B cell (primary cell): Measurements from ENCODE around the gene FLNA. TPM values are rescaled to one million over a fixed set of nuclear protein-coding genes. Genes with fewer than 3 reads are reported as not detected.

Experiments
- ATAC-seq: fragments of 200-7000 bp; cut with Tn5 transposase; one replicate; pipeline ENCODE4 v1.10.0; 2021; ENCODE audit warnings: low read depth, mild to moderate bottlenecking, moderate number of reproducible peaks, moderate library complexity
- CTCF ChIA-PET: fragments of 350-600 bp; sonication (Branson Sonifier 250); formaldehyde crosslinking; loops from one replicate; lab custom pipeline; 2021; ENCODE audit warnings: antibody characterized with exemption, inconsistent platforms; lab: Charles Lee
- POLR2A ChIA-PET: fragments of 350-600 bp; sonication (Branson Sonifier 250); formaldehyde crosslinking; loops from one replicate; lab custom pipeline; 2021; ENCODE audit warnings: antibody characterized with exemption; lab: Charles Lee
- DNase-seq: peaks from one replicate; pipeline ENCODE4 v3.0.0; 2013
- H2AFZ ChIP-seq: 2 replicates; pipeline ENCODE4 v1.6.1; 2012; ENCODE audit warnings: mild to moderate bottlenecking, low read depth, low read length; ENCODE audit not compliant: insufficient read depth, poor library complexity, severe bottlenecking
- H3K27ac ChIP-seq, 2 donors: 1 replicate in 1 of 2; 2 replicates in 1 of 2; pipeline ENCODE4 v1.5.1; 2012 to 2013; ENCODE audit warnings: low read length in 2 of 2, mild to moderate bottlenecking in 2 of 2, moderate library complexity in 1 of 2
- H3K27me3 ChIP-seq, 4 experiments: fragments of 200-600 bp in 1 of 4; sonication (generic) in 1 of 4; replicated peaks in 1 of 4; 1 replicate in 2 of 4; 2 replicates in 2 of 4; pipeline versions ENCODE4 v1.6.1 to v1.7.0; 2013 to 2016; ENCODE audit warnings: low read length in 3 of 4, mild to moderate bottlenecking in 2 of 4, mixed read lengths in 1 of 4, moderate library complexity in 1 of 4; ENCODE audit not compliant: insufficient read depth in 4 of 4, control insufficient read depth in 3 of 4; ENCODE audit errors: control extremely low read depth in 1 of 4
- H3K36me3 ChIP-seq, 2 experiments: replicated peaks in 1 of 2; 1 replicate in 1 of 2; 2 replicates in 1 of 2; pipeline versions ENCODE4 v1.6.1 to v1.7.1; 2013; ENCODE audit warnings: low read length in 1 of 2; ENCODE audit not compliant: insufficient read depth in 2 of 2, control insufficient read depth in 1 of 2; ENCODE audit errors: control extremely low read depth in 1 of 2, extremely low read depth in 1 of 2
- H3K4me1 ChIP-seq, 2 donors: fragments of 200-600 bp in 1 of 2; sonication (generic) in 1 of 2; 1 replicate in 1 of 2; 2 replicates in 1 of 2; pipeline versions ENCODE4 v1.5.1 to v1.6.1; 2013 to 2017; ENCODE audit warnings: low read length in 2 of 2; ENCODE audit not compliant: control insufficient read depth in 2 of 2, insufficient read depth in 2 of 2
- H3K4me2 ChIP-seq: replicated peaks from 2 replicates; pipeline ENCODE3; 2012; ENCODE audit warnings: mild to moderate bottlenecking, low read depth, low read length; ENCODE audit not compliant: poor library complexity, severe bottlenecking
- H3K4me3 ChIP-seq, 5 experiments: fragments of 200-600 bp in 1 of 5; sonication (generic) in 1 of 5; 1 replicate in 3 of 5; 2 replicates in 2 of 5; pipeline versions ENCODE4 v1.5.1 to v1.7.0; 2011 to 2016; ENCODE audit warnings: low read length in 4 of 5, mild to moderate bottlenecking in 4 of 5, low read depth in 2 of 5, control low read depth in 1 of 5, moderate library complexity in 1 of 5; ENCODE audit not compliant: insufficient read depth in 1 of 5; ENCODE audit errors: control extremely low read depth in 1 of 5, extremely low read depth in 1 of 5
- H3K79me2 ChIP-seq: fragments of 200-600 bp; sonication (generic); one replicate; pipeline ENCODE4 v1.6.0; 2016; ENCODE audit warnings: low read length; ENCODE audit not compliant: control insufficient read depth, insufficient read depth
- H3K9ac ChIP-seq: fragments of 200-600 bp; sonication (generic); 2 replicates; pipeline ENCODE4 v1.6.1; 2017; ENCODE audit warnings: mild to moderate bottlenecking, low read length, moderate library complexity
- H3K9me3 ChIP-seq, 3 donors: one replicate each; pipeline versions ENCODE4 v1.6.1 to v1.7.1; 2013; ENCODE audit warnings: low read length in 2 of 3; ENCODE audit not compliant: control insufficient read depth in 2 of 3, insufficient read depth in 1 of 3; ENCODE audit errors: control extremely low read depth in 1 of 3
- H4K20me1 ChIP-seq: 2 replicates; pipeline ENCODE4 v1.6.0; 2012; ENCODE audit warnings: mild to moderate bottlenecking, low read length; ENCODE audit not compliant: insufficient read depth, control insufficient read depth, poor library complexity, severe bottlenecking
- H3K27ac Mint-ChIP-seq: one replicate; pipeline ENCODE4 v1.8.0; 2021; ENCODE audit warnings: mixed read lengths
- H3K27me3 Mint-ChIP-seq: one replicate; pipeline ENCODE4 v1.8.0; 2021; ENCODE audit warnings: mixed read lengths
- H3K4me1 Mint-ChIP-seq: one replicate; pipeline ENCODE4 v1.8.0; 2021; ENCODE audit warnings: mixed read lengths
- H3K4me3 Mint-ChIP-seq: one replicate; pipeline ENCODE4 v1.8.0; 2021; ENCODE audit warnings: mixed read lengths
- H3K9me3 Mint-ChIP-seq: one replicate; pipeline ENCODE4 v1.8.0; 2022; ENCODE audit warnings: mixed read lengths; ENCODE audit not compliant: insufficient read depth
- EZH2 ChIP-seq: IDR thresholded peaks from 2 replicates; pipeline ENCODE4 v1.6.1; 2012; ENCODE audit warnings: borderline replicate concordance, low read depth, mild to moderate bottlenecking, moderate library complexity, low read length; ENCODE audit not compliant: insufficient read depth, poor library complexity, severe bottlenecking
- WGBS: methylation state at CpG from one replicate; pipeline ENCODE4 v1.1.5; 2013; ENCODE audit warnings: missing lambda C conversion rate; ENCODE audit not compliant: insufficient coverage; 5-methylcytosine and 5-hydroxymethylcytosine counted together
- intact Hi-C: fragments of 100-400 bp; cut with micrococcal nuclease; formaldehyde crosslinking; loops from one replicate; pipeline ENCODE4 v1.10.0; 2022
- polyA plus RNA-seq: library from polyadenylated mRNA; depleted of rRNA; stranded (reverse); fragments of >200 nt; gene quantifications from 2 replicates; pipeline ENCODE4 v1.2.3, GENCODE V29; 2012
- total RNA-seq, 2 donors: library from RNA; stranded (reverse); fragments of 120-200 nt in 1 of 2; gene quantifications; 1 replicate in 1 of 2; 2 replicates in 1 of 2; pipeline versions ENCODE4 v1.2.3 to v1.2.4, GENCODE V29; 2013 to 2022
- TF ChIP-seq, protein P1 (sequence below): fragments of 200-600 bp; IDR thresholded peaks from one replicate; pipeline ENCODE4 v1.8.0; 2022; ENCODE audit warnings: antibody characterized with exemption, mild to moderate bottlenecking

Gene FLNA
- total and polyA plus RNA-seq, 2 donors (not counting 1 experiment from before 2014, with no cell fraction given) = 342 to 510 TPM

GRCh38 chrX:154360155-154360713, 14.2 kb downstream of the FLNA start:
- 99% methylated on average over 14 of the region's 34 CpGs for WGBS
- H3K79me2 ChIP-seq = peaks cover 33% of the 10 kb centered on the region
- ChIA-PET CTCF (no interaction called here), POLR2A (no interaction called here)
- Mint-ChIP-seq H3K9me3 (no peaks in the 10 kb centered on the region), H3K27ac (no peak overlapping the region), H3K4me1 (peaks cover 4% of the 10 kb centered on the region), H3K27me3 (no peaks in the 10 kb centered on the region), H3K4me3 (no peak overlapping the region)
- no peaks in the 10 kb centered on the region for H3K27me3 ChIP-seq
- DNase-seq = no peak
- no peak overlapping the region for H3K4me3 ChIP-seq
- no peaks in the 10 kb centered on the region for H3K9me3 ChIP-seq
- no peak overlapping the region for H2AFZ ChIP-seq
- intact Hi-C loops = no loop called here
- H3K36me3 ChIP-seq = peaks cover 0 to 83% of the 10 kb centered on the region in 2 experiments
- no peak overlapping the region for H3K9ac ChIP-seq
- H4K20me1 ChIP-seq = peaks cover 84% of the 10 kb centered on the region
- H3K27ac ChIP-seq = no peak overlapping the region
- no peak for ATAC-seq
- TF ChIP-seq, protein P1, sequence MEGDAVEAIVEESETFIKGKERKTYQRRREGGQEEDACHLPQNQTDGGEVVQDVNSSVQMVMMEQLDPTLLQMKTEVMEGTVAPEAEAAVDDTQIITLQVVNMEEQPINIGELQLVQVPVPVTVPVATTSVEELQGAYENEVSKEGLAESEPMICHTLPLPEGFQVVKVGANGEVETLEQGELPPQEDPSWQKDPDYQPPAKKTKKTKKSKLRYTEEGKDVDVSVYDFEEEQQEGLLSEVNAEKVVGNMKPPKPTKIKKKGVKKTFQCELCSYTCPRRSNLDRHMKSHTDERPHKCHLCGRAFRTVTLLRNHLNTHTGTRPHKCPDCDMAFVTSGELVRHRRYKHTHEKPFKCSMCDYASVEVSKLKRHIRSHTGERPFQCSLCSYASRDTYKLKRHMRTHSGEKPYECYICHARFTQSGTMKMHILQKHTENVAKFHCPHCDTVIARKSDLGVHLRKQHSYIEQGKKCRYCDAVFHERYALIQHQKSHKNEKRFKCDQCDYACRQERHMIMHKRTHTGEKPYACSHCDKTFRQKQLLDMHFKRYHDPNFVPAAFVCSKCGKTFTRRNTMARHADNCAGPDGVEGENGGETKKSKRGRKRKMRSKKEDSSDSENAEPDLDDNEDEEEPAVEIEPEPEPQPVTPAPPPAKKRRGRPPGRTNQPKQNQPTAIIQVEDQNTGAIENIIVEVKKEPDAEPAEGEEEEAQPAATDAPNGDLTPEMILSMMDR = no peak
- no peak for TF ChIP-seq EZH2
- no peak overlapping the region for H3K4me2 ChIP-seq
- H3K4me1 ChIP-seq = no peaks in the 10 kb centered on the region

- no peak overlapping the region for H3K4me3 Mint-ChIP-seq
- Histone ChIP-seq H4K20me1 (peaks cover 81% of the 10 kb centered on the region), H3K9me3 (no peaks in the 10 kb centered on the region), H3K4me3 (no peak overlapping the region), H3K4me2 (no peak overlapping the region), H3K27ac (no peak overlapping the region), H3K79me2 (peaks cover 31% of the 10 kb centered on the region), H3K27me3 (no peaks in the 10 kb centered on the region), H2AFZ (no peak overlapping the region), H3K4me1 (no peaks in the 10 kb centered on the region), H3K9ac (no peak overlapping the region), H3K36me3 (peaks cover 0 to 81% of the 10 kb centered on the region in 2 experiments)
- H3K9me3 Mint-ChIP-seq = no peaks in the 10 kb centered on the region
- H3K4me1 Mint-ChIP-seq = peaks cover 4% of the 10 kb centered on the region
- DNase-seq (no peak), ATAC-seq (no peak)
- no peak overlapping the region for H3K27ac Mint-ChIP-seq
- TF ChIP-seq, protein P1 = no peak
- TF ChIP-seq EZH2 = no peak
- WGBS = 97% methylated on average over 20 of the region's 41 CpGs
- CTCF ChIA-PET = no interaction called here
- intact Hi-C loops = no loop called here
- POLR2A ChIA-PET = no interaction called here
- H3K27me3 Mint-ChIP-seq = no peaks in the 10 kb centered on the region
These were observed 14.9 kb downstream of the FLNA start for GRCh38 chrX:154359362-154360154.
